Measurements from ENCODE around the gene CHRNA9. TPM values are rescaled to one million over a fixed set of nuclear protein-coding genes. Genes with fewer than 3 reads are reported as not detected.

The CHRNA9 gene
- total and polyA plus RNA-seq, 2 donors (not counting 1 experiment from before 2014, with no cell fraction given) = 0.07 TPM; not detected in 1

GRCh38 chr4:40348000-40348399 lies 12.9 kb downstream of the CHRNA9 start:
- ATAC-seq (ENCODE audit: low read depth) = no peak
- no peak overlapping the region for H3K27ac Mint-ChIP-seq
- Histone ChIP-seq H3K27ac (ENCODE audit: low read length in 2 of 2) (no peak overlapping the region), H3K4me3 (ENCODE audit: control extremely low read depth in 1 of 5, extremely low read depth in 1 of 5, insufficient read depth in 1 of 5, low read depth in 2 of 5, low read length in 4 of 5) (no peak overlapping the region), H2AFZ (ENCODE audit: insufficient read depth, low read depth, low read length, poor library complexity, severe bottlenecking) (no peak overlapping the region), H3K4me2 (replicated peaks; ENCODE audit: low read depth, low read length, poor library complexity, severe bottlenecking) (no peak overlapping the region), H3K27me3 (replicated peaks in 1 of 4; ENCODE audit: control extremely low read depth in 1 of 4, control insufficient read depth in 3 of 4, insufficient read depth in 4 of 4, low read length in 3 of 4) (no peaks in the 10 kb centered on the region), H4K20me1 (ENCODE audit: control insufficient read depth, insufficient read depth, low read length, poor library complexity, severe bottlenecking) (no peaks in the 10 kb centered on the region), H3K4me1 (ENCODE audit: control insufficient read depth in 2 of 2, insufficient read depth in 2 of 2, low read length in 2 of 2) (no peaks in the 10 kb centered on the region), H3K79me2 (ENCODE audit: control insufficient read depth, insufficient read depth, low read length) (no peaks in the 10 kb centered on the region), H3K9me3 (ENCODE audit: control extremely low read depth in 1 of 3, control insufficient read depth in 2 of 3, insufficient read depth in 1 of 3, low read length in 2 of 3) (peaks cover 0 to 3% (median 2%) of the 10 kb centered on the region in 3 donors), H3K36me3 (replicated peaks in 1 of 2; ENCODE audit: control extremely low read depth in 1 of 2, control insufficient read depth in 1 of 2, extremely low read depth in 1 of 2, insufficient read depth in 2 of 2, low read length in 1 of 2) (no peaks in the 10 kb centered on the region), H3K9ac (ENCODE audit: low read length) (no peak overlapping the region)
- no peak overlapping the region for H3K4me3 Mint-ChIP-seq
- ChIA-PET POLR2A (no interaction called here), CTCF (no interaction called here)
- no CpG with 5 or more reads among the region's 2 CpGs for WGBS (ENCODE audit: insufficient coverage)
- H3K9me3 Mint-ChIP-seq (ENCODE audit: insufficient read depth) = peaks cover 2% of the 10 kb centered on the region
- TF ChIP-seq EZH2 (IDR thresholded peaks at IDR 0.05; ENCODE audit: borderline replicate concordance, insufficient read depth, low read depth, low read length, poor library complexity, severe bottlenecking) (no peak), CTCF (IDR thresholded peaks at IDR 0.05) (no peak)
- H3K4me1 Mint-ChIP-seq = no peaks in the 10 kb centered on the region
- no peak for DNase-seq
- intact Hi-C loops (cut with micrococcal nuclease) = no loop called here
- no peaks in the 10 kb centered on the region for H3K27me3 Mint-ChIP-seq

- no peaks in the 10 kb centered on the region for H3K79me2 ChIP-seq (ENCODE audit: control insufficient read depth, insufficient read depth, low read length)
- H3K4me3 ChIP-seq (ENCODE audit: control extremely low read depth in 1 of 5, extremely low read depth in 1 of 5, insufficient read depth in 1 of 5, low read depth in 2 of 5, low read length in 4 of 5) = no peak overlapping the region
- 59% methylated on average over 3 of the region's 5 CpGs for WGBS (ENCODE audit: insufficient coverage)
- no peak overlapping the region for H3K27ac ChIP-seq (ENCODE audit: low read length in 2 of 2)
- ATAC-seq (ENCODE audit: low read depth) (no peak), DNase-seq (no peak)
- no peak overlapping the region for H3K4me2 ChIP-seq (replicated peaks; ENCODE audit: low read depth, low read length, poor library complexity, severe bottlenecking)
- Mint-ChIP-seq H3K9me3 (ENCODE audit: insufficient read depth) (peaks cover 2% of the 10 kb centered on the region), H3K4me1 (no peaks in the 10 kb centered on the region), H3K27me3 (no peaks in the 10 kb centered on the region), H3K4me3 (no peak overlapping the region), H3K27ac (no peak overlapping the region)
- intact Hi-C loops (cut with micrococcal nuclease) = no loop called here
- H3K4me1 ChIP-seq (ENCODE audit: control insufficient read depth in 2 of 2, insufficient read depth in 2 of 2, low read length in 2 of 2) = no peaks in the 10 kb centered on the region
- peaks cover 0 to 3% (median 0%) of the 10 kb centered on the region in 3 donors for H3K9me3 ChIP-seq (ENCODE audit: control extremely low read depth in 1 of 3, control insufficient read depth in 2 of 3, insufficient read depth in 1 of 3, low read length in 2 of 3)
- no peaks in the 10 kb centered on the region for H3K36me3 ChIP-seq (replicated peaks in 1 of 2; ENCODE audit: control extremely low read depth in 1 of 2, control insufficient read depth in 1 of 2, extremely low read depth in 1 of 2, insufficient read depth in 2 of 2, low read length in 1 of 2)
- ChIA-PET POLR2A (no interaction called here), CTCF (no interaction called here)
- TF ChIP-seq CTCF (IDR thresholded peaks at IDR 0.05) = no peak
- TF ChIP-seq EZH2 (IDR thresholded peaks at IDR 0.05; ENCODE audit: borderline replicate concordance, insufficient read depth, low read depth, low read length, poor library complexity, severe bottlenecking) = no peak
- H4K20me1 ChIP-seq (ENCODE audit: control insufficient read depth, insufficient read depth, low read length, poor library complexity, severe bottlenecking) = no peaks in the 10 kb centered on the region
- no peak overlapping the region for H3K9ac ChIP-seq (ENCODE audit: low read length)
- H2AFZ ChIP-seq (ENCODE audit: insufficient read depth, low read depth, low read length, poor library complexity, severe bottlenecking) = no peak overlapping the region
- H3K27me3 ChIP-seq (replicated peaks in 1 of 4; ENCODE audit: control extremely low read depth in 1 of 4, control insufficient read depth in 3 of 4, insufficient read depth in 4 of 4, low read length in 3 of 4) = no peaks in the 10 kb centered on the region
Measured at GRCh38 chr4:40349561-40350198, 14.5 kb downstream of the CHRNA9 start.
